HG03469 (cell line): ENCODE data around the gene TMEM144.

Source experiments
- ATAC-seq: cut with Tn5 transposase; IDR thresholded peaks from one replicate; pipeline ENCODE4 v1.9.1; 2021; ENCODE audit warnings: mild to moderate bottlenecking, moderate library complexity, moderate number of reproducible peaks; ENCODE audit not compliant: unreplicated experiment

TMEM144 gene

GRCh38 chr4:158209825-158210807, at the start of gene TMEM144:
TSS of gene TMEM144 (plus strand) at chr4:158210486. CDS start at chr4:158212668, 2,182 bp downstream.
- ATAC-seq, result peak; percentile 82

GRCh38 chr4:158161551-158162354, 48.5 kb upstream of the TMEM144 start:
- ATAC-seq, result no peak

GRCh38 chr4:158162631-158163030, 47.7 kb upstream of the TMEM144 start:
- ATAC-seq, result no peak

DNA sequence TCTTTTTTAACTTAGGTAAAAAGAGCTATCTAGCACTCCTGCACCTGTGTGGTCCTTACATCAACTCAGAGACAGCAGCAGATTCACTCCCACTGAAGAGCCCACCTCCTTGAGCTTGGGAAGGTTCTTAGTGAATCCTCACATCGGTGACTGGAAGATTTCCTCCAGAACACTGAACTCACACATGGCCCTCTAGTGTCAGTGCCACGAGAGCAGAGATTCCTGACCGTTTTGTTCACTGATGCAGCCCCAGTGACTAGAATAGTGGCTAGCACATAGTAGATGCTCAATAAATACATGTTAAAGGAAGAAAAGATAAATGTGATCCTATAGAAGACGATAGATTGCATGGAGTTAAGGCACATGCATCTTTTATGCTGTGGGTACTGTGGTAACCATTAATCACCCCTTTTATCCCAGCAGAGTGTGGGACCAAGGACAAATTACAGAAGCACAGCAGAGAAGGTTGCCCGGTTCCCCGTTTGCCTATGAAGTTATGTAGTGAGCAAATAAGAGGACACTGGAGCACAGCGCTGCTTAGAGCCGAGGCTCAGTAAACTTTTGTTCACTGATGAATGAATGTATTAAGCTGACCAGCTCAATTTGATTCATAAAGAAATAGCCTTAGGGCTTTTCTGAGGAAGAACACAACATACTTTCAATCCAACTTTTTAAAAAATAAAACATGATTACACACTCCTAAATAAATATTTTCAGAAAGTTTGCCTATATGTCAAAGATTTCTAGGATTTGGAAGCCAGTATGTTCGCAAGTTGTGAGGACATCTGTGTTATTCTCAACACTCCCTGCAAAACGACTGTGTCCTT, 46.1 kb upstream of the TMEM144 start:
- no peak for ATAC-seq

DNA sequence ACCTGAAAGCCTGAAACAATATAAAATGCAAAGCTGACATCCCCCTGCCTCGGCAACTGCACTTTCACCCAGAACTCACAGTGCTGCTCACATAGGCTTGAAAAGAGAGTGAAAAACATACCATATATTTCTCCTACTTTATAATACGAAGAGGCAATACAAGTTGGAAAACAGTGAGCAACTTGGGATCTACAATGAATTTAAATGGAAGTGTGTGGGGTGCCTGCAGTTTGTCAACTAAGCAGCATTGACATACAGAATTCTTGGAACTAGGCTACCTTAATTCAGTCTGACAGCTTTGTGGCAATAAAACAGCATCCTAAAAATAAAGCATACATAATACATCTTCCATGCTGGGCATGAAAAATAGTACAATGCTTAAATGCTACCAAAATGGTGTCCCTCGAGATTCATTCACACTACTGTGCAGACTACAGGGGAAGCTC, 45.5 kb upstream of the TMEM144 start:
- no peak for ATAC-seq

GRCh38 chr4:158166701-158167100, 43.6 kb upstream of the TMEM144 start:
- no peak for ATAC-seq

DNA sequence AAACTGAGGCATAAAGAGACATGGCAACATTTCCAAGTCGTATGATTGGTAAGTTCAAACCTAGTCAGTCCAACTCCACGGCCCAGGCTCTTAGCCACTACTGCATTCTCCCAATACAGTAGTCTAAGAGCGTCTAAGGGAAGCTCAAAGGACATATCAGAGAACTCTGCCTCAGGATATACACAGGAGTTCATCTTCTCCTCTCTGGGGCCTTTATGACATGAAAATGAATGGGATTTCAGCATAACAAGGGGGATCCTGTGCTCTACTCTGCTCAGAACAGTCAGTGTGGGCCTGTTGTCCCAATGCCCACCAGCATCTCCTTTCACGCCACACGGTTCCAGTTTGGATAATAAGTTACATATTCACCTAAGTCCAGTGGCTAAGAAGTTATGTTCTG, 41.7 kb upstream of the TMEM144 start:
- no peak for ATAC-seq

DNA sequence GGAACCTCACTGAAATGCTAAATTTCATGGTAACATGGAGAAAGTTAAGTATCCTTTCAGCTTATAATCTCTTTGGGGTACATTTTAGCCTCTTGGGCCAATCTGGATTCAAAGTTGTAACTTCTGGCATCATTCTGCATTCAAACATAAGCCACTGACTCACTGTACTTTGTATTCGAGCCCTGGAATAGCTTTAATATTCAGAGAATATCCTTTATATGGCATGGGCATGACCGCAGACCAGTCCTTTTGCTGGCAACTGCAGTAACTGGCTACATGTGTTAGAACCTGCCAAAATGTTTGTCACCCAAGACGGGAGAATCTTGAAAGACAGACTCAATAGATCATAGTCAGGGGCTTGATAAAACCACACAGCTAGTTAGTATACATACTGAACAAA, 40.8 kb upstream of the TMEM144 start:
- ATAC-seq, result no peak

- ATAC-seq, result no peak
These were observed 40.2 kb upstream of the TMEM144 start for GRCh38 chr4:158169931-158170690.

DNA sequence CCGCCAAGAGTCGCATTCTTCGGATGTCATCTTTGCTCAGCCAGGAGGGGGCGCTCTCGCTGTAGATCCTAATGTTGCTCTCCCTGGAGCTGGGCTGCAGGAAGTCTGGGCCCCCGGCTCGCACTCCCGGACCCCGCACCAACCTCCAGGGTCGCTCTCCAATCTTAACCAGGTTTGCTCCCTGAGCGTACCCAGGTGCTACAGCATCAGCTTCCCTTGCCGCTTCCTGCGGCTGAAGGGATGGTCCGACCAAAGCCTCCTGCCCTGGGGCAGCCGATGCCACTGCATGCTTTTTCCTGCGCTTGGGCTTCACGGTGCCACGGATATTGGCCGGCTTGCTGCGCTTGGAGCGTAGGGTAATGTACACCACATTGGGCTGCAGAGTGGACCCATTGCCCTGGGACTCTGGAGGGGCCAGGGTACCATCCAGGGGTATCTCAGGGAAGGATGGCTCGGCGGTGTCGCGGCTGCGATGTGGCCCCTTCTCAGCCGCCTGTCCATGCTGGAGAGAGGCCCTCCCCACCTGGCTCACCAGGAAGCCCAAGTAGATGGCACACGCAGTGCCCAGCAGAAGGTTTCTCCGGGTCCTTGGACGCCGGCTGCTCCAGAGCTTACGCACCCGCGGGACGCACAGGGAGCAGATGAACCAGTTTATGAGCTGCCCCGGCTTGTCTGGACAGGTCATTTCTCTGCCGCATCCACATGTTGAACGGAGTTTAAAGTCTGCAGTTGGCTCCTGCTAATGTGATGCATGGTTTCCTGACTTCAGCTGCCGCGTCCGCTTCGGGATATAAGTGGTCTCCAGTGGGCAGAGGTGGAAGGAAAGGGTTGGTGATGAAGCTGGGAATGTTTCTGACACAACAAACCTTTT, 39.4 kb upstream of the TMEM144 start:
- no peak for ATAC-seq

GRCh38 chr4:158172261-158173258, 37.7 kb upstream of the TMEM144 start, which contains the start of gene GASK1B:
TSS of gene GASK1B (minus strand) at chr4:158173025. CDS start at chr4:158171375, 1,650 bp downstream.
- ATAC-seq, result no peak

- no peak for ATAC-seq
These were observed 34.2 kb upstream of the TMEM144 start for GRCh38 chr4:158176108-158176507.

- no peak for ATAC-seq
These were observed 33.5 kb upstream of the TMEM144 start for GRCh38 chr4:158176776-158177175.

DNA sequence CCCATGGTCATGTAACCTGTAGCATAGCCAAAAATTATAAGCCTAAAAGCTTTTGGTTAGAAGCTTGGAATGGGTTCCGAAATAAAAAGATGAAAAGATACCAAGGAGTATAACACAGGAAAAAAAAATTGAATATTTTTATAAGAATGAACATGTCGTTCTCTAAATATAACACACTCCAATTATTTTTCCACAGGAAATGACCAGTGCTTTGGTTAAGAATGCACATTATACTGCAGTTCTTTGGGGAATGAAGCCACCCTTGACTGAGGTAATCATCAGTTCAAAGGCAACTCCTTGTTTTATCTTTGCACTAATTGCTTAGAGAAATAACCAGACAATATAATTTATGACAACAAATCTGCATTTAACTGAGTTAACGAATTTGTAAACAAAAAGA, 30.8 kb upstream of the TMEM144 start:
- no peak for ATAC-seq

- ATAC-seq, result no peak
These were observed 28.4 kb upstream of the TMEM144 start for GRCh38 chr4:158181906-158182305.

DNA sequence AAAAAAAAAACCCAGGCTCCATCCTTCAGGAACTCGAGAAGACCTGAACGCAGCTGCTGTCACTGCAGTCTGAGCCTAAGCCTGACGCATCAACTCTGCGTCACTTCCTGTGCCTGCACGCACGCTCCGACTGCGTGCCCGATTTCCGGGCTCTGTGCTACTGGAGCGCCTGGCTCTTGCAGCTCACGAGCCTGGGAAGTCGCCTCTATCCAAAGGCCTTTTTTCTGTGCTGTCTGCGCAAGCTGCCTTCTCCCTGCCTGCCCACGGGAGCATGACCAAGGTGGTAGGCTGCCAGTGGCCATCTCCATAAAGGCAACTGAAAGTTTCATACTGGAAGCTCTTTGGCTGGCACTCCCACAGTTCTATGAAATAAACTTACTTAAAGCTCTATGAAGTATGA, 27.6 kb upstream of the TMEM144 start:
- ATAC-seq, result no peak

DNA sequence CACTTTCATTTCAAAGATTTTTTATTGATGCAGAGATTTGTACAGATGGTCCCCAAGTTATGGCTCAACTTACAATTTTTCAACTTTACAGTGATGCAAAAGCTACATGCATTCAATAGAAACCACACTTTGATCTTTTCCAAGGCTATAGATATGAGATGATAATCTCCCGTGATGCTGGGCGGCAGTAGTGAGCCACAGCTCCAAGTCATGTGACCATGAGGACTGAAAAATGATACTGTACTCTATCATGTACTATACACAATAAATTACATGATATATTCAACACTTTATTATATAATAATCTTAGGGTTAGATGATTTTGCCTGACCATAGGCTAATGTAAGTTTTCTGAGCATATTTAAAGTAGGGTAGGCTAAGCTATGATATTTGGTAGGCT, 23.5 kb upstream of the TMEM144 start:
- ATAC-seq, result no peak

DNA sequence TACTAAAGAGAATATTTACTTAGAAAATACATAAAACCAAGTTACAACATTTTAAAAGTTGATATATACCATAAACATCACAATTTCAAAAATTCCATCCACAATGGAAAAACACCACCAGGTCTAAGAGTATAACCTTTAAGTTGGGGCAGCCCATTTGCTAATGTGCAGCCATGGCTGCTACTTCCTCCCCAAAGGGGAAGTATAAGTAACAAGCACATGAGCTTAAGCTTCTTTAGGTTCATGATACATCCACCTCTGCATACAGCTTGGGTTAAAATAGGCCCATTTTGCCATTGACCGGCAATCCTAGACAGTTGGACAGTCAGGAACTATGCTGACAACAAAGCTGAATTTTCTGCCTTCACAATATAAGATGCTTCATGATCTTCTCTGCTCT, 20.9 kb upstream of the TMEM144 start:
- ATAC-seq, result no peak
